HFFc6 (cell line): ENCODE results near the gene SMC4. TPM values are rescaled to one million over a fixed set of nuclear protein-coding genes. Genes with fewer than 3 reads are reported as not detected.

Experiments
- DNase-seq: peaks from one replicate; pipeline ENCODE4 v3.0.0-alpha.2; 2018
- H3K27ac Mint-ChIP-seq: 2 replicates; pipeline ENCODE4 v1.8.0; 2020; ENCODE audit warnings: mild to moderate bottlenecking, mixed read lengths
- H3K27me3 Mint-ChIP-seq: 2 replicates; pipeline ENCODE4 v1.8.0; 2021; ENCODE audit warnings: mild to moderate bottlenecking, moderate library complexity, mixed read lengths; ENCODE audit not compliant: insufficient read depth
- H3K36me3 Mint-ChIP-seq: 2 replicates; pipeline ENCODE4 v1.8.0; 2021; ENCODE audit warnings: low read depth, mixed read lengths
- H3K4me1 Mint-ChIP-seq: 2 replicates; pipeline ENCODE4 v1.8.0; 2020; ENCODE audit warnings: low read depth, mixed read lengths
- H3K4me3 Mint-ChIP-seq: 2 replicates; pipeline ENCODE4 v1.8.0; 2020; ENCODE audit warnings: mild to moderate bottlenecking, moderate library complexity, mixed read lengths
- H3K9me3 Mint-ChIP-seq: 2 replicates; pipeline ENCODE4 v1.8.0; 2020; ENCODE audit warnings: mild to moderate bottlenecking, mixed read lengths
- total RNA-seq, 6 experiments: library from RNA; stranded (reverse); fragmentation: NEBNext Ultra II Directional; extraction: Animal tissue kit (Norgen Biotek cat#: 25700); gene quantifications; 2 replicates in 1 of 6; 3 replicates in 5 of 6; pipeline ENCODE4 v1.2.3, GENCODE V29; 2021
- TF ChIP-seq, protein P1 (sequence below): fragments of 200-600 bp; sonication (generic); IDR thresholded peaks from 2 replicates; pipeline ENCODE4 v1.5.0; 2021; ENCODE audit warnings: antibody characterized with exemption, mild to moderate bottlenecking

Gene SMC4
- total RNA-seq, 6 experiments from 2014 or later, result 58.2 to 116 (median 106) TPM

DNA sequence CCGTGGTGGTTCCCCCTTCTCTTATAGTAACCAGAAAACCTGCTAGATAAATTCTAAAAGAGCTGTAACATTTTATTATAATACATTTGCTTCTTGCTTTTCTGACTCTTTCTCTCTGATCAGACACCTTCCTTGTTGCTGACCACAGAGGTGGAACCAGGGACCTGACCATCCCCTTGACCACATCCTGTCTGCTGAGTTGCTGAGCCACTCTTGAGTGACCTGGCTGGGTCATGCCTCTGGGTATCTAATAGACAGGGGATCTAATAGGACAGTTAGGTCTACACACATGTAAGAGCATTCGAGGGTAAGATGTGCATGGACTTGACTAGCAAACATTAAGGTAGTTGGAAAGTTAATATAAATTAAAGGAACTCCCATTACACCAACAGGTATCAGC, 72.9 kb downstream of the SMC4 start:
- DNase-seq, result no peak
- Mint-ChIP-seq H3K4me1 (peaks cover 5% of the 10 kb centered on the region), H3K27ac (no peak overlapping the region), H3K9me3 (peaks cover 29% of the 10 kb centered on the region), H3K27me3 (0 out of 2 replicates have a peak, but pooled peaks cover 1% of the 10 kb centered on the region), H3K36me3 (peaks cover 25% of the 10 kb centered on the region), H3K4me3 (no peak overlapping the region)
- TF ChIP-seq, protein P1, sequence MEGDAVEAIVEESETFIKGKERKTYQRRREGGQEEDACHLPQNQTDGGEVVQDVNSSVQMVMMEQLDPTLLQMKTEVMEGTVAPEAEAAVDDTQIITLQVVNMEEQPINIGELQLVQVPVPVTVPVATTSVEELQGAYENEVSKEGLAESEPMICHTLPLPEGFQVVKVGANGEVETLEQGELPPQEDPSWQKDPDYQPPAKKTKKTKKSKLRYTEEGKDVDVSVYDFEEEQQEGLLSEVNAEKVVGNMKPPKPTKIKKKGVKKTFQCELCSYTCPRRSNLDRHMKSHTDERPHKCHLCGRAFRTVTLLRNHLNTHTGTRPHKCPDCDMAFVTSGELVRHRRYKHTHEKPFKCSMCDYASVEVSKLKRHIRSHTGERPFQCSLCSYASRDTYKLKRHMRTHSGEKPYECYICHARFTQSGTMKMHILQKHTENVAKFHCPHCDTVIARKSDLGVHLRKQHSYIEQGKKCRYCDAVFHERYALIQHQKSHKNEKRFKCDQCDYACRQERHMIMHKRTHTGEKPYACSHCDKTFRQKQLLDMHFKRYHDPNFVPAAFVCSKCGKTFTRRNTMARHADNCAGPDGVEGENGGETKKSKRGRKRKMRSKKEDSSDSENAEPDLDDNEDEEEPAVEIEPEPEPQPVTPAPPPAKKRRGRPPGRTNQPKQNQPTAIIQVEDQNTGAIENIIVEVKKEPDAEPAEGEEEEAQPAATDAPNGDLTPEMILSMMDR, result no peak

DNA sequence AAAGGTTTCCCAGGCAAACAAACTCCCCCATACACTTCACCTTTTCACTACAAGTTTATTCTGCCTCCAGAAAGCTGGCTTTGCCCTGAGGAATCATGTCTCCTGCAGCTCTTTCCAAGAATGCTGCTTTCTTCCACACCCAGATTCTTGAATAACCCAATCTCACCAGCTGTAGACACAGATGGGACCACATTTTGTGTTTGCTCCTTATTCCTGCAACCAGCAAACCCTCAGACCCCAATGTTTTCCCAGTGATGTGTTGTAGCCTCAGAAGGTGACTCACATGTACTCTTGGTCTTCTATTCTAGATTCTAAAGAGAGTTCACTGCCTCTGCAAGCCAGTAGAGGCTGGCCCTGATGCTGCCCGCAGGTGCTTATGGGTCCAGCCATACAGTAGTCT, 73.8 kb downstream of the SMC4 start:
- H3K36me3 Mint-ChIP-seq, result peaks cover 25% of the 10 kb centered on the region
- TF ChIP-seq, protein P1, result no peak
- peaks cover 29% of the 10 kb centered on the region for H3K9me3 Mint-ChIP-seq
- H3K4me1 Mint-ChIP-seq, result peaks cover 14% of the 10 kb centered on the region
- H3K27me3 Mint-ChIP-seq, result no peaks in the 10 kb centered on the region
- no peak overlapping the region for H3K4me3 Mint-ChIP-seq
- DNase-seq, result peak; percentile 86
- H3K27ac Mint-ChIP-seq, result no peak overlapping the region

DNA sequence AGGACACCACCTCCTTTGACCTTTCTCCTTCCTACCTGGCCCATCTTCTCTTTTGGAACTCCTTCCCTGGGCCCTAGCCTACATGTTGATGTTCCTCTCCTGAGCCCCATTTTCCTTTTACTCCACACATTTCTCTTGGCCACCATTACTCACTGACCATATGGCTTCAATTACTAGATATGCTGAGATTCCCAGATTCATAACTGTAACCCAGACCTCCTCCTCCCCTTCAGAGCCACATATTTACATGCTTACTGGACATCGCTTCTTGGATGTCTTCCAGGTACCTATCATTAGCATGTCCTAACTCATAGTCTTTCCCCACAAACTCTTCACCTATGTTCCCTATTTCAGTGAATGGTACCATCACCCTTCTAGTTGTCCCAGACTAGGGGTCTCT, 74.5 kb downstream of the SMC4 start:
- H3K9me3 Mint-ChIP-seq, result peaks cover 27% of the 10 kb centered on the region
- peaks cover 21% of the 10 kb centered on the region for H3K4me1 Mint-ChIP-seq
- no peak overlapping the region for H3K4me3 Mint-ChIP-seq
- TF ChIP-seq, protein P1, result no peak
- H3K27ac Mint-ChIP-seq, result no peak overlapping the region
- DNase-seq, result peak; percentile 95
- H3K27me3 Mint-ChIP-seq, result no peaks in the 10 kb centered on the region
- H3K36me3 Mint-ChIP-seq, result peaks cover 21% of the 10 kb centered on the region

DNA sequence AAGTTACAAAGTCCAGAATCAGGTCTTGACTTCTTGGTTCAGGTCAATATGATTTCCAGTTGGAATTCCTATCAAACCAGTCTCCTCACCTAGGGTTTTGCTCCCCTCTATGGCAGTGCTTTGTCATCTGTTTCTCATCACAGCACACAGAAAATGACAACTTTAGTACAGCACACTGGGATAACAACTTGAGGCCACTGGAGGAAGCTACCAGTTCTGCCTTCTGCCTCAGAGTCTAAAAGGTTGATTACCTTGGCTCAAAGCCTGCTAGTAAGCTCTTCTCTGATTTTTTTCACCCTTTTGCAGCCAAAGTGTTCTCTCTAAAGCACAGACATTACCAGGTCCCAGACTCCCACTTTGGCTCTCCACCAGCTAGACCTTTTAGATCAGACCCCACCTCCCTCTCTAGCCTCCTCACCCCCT, 75.0 kb downstream of the SMC4 start:
- H3K27me3 Mint-ChIP-seq, result no peaks in the 10 kb centered on the region
- H3K4me3 Mint-ChIP-seq, result no peak overlapping the region
- TF ChIP-seq, protein P1, result no peak
- peaks cover 16% of the 10 kb centered on the region for H3K36me3 Mint-ChIP-seq
- peaks cover 26% of the 10 kb centered on the region for H3K4me1 Mint-ChIP-seq
- H3K9me3 Mint-ChIP-seq, result peaks cover 22% of the 10 kb centered on the region
- H3K27ac Mint-ChIP-seq, result no peak overlapping the region
- DNase-seq, result peak; percentile 45

DNA sequence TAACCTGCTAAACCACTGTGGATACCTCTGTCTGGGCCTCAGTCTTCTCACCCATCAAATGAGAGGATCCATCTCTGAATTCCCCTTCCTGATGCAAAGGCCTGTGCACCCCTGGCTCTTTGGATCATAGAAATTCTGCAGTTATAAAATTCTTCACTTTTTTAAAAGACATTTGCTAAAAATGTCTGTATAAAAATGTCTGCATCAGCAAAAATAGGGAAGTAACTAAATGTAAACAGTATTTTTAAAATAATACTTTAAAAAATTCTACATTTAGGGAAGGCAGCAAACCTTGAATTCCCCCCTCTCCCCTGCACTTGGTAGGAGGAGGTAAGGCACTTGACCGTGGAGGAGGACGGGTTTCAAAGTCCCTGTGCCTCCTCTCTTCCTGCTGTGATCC, 75.7 kb downstream of the SMC4 start:
- DNase-seq, result no peak
- TF ChIP-seq, protein P1, result no peak
- H3K36me3 Mint-ChIP-seq, result peaks cover 9% of the 10 kb centered on the region
- H3K4me3 Mint-ChIP-seq, result no peak overlapping the region
- H3K27me3 Mint-ChIP-seq, result no peaks in the 10 kb centered on the region
- peaks cover 15% of the 10 kb centered on the region for H3K9me3 Mint-ChIP-seq
- H3K27ac Mint-ChIP-seq, result no peak overlapping the region
- peaks cover 26% of the 10 kb centered on the region for H3K4me1 Mint-ChIP-seq

DNA sequence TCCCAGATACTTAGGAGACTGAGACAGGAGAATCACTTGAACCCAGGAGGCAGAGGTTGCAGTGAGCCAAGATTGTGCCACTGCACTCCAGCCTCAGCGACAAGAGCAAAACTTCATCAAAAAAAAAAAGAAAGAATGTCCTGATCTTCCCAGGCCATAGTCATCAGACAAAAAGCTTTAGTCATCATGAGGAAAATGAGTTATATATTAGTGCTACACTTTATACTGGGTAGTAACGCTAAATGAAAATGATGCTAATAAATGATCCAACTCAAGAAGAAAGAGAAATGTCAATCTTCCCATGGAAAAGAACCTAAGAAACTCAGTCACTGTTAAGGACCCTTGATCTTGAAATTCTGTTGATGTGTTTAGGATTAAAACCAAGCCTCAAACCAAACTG, 76.4 kb downstream of the SMC4 start:
- TF ChIP-seq, protein P1, result no peak
- Mint-ChIP-seq H3K27me3 (no peaks in the 10 kb centered on the region), H3K4me1 (peaks cover 28% of the 10 kb centered on the region), H3K9me3 (peaks cover 10% of the 10 kb centered on the region; the same call in 1 of the 2 replicates), H3K36me3 (peaks cover 5% of the 10 kb centered on the region), H3K4me3 (peak overlapping the region; percentile 35; the same call in 1 of the 2 replicates), H3K27ac (peak overlapping the region; percentile 69)
- DNase-seq, result peak; percentile 28
